ENCODE data around the gene HDGF. TPM values are rescaled to one million over a fixed set of nuclear protein-coding genes. Genes with fewer than 3 reads are reported as not detected.

The HDGF gene
- total RNA-seq, 1 donor from 2014 or later, result 280 TPM

DNA sequence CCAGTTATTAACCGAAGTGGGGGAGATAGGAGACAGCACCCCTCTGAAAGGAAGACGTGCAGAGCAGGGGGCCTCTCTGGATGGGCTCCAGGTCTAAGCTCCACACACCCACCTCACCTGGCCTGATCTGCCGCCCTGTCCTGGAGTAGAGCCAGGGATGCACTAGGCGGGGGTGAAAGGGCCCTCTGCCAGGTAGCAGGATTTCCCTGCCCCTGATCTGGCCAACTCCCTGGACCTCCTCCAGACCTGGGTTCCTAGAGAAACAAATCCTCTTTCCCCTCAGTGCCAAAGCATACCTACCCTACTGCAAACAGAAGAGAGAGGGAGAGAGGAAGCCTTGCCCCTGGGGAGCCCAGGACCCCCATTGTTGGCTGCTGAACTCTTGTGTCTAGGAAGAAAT, 48.1 kb downstream of the HDGF start:
- Mint-ChIP-seq H3K4me1 (ENCODE audit: low read depth) (peaks cover 33% of the 10 kb centered on the region), H3K27ac (no peak overlapping the region), H3K27me3 (peaks cover 10% of the 10 kb centered on the region), H3K36me3 (ENCODE audit: insufficient read depth) (peaks cover 7% of the 10 kb centered on the region), H3K9me3 (ENCODE audit: low read depth) (no peaks in the 10 kb centered on the region), H3K4me3 (ENCODE audit: low read depth) (peak overlapping the region; percentile 79)
- no peak for DNase-seq (ENCODE audit: low spot score, unreplicated experiment)
- TF ChIP-seq, protein P1, sequence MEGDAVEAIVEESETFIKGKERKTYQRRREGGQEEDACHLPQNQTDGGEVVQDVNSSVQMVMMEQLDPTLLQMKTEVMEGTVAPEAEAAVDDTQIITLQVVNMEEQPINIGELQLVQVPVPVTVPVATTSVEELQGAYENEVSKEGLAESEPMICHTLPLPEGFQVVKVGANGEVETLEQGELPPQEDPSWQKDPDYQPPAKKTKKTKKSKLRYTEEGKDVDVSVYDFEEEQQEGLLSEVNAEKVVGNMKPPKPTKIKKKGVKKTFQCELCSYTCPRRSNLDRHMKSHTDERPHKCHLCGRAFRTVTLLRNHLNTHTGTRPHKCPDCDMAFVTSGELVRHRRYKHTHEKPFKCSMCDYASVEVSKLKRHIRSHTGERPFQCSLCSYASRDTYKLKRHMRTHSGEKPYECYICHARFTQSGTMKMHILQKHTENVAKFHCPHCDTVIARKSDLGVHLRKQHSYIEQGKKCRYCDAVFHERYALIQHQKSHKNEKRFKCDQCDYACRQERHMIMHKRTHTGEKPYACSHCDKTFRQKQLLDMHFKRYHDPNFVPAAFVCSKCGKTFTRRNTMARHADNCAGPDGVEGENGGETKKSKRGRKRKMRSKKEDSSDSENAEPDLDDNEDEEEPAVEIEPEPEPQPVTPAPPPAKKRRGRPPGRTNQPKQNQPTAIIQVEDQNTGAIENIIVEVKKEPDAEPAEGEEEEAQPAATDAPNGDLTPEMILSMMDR (IDR thresholded peaks at IDR 0.05; ENCODE audit: unreplicated experiment), result no peak

DNA sequence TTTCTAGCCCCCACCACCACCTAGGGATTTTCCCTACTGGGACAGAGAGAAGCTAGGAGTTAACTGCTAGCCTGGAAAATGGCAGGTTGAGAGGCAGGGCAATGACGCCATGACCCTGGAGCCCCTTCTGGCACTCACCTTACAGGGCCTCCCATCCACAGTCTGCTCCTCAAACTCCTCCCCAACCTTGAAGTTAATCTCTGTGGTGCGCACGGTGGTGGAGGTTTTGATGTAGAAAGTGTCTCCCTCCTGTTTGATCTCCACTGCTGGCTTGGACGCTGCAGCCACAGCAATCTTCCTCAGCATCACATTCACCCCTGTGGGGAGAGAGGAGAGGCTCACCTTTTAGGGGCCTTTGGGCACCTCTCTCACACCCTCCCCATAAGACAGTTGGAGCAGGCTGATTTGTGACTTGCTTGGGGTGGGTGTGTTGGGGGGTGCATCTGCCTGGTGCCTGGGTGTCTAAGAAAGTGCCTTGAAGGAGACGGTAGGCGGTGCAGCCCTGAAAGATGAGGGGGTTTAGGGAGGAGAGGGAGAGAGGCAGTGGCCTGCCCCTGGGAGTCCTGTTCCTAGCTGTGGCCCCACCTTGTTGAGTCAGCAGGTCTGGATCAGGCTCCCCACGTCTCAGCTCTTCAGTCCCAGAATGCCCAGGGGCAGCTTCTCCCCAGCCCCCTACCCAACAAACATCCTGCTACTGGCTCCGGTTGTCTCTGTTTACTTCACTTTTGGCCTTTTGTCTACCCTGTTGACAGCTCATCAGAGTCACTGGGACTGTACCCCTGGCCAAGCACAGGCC, 50.5 kb downstream of the HDGF start:
- H3K4me3 Mint-ChIP-seq (ENCODE audit: low read depth), result no peak overlapping the region
- no peaks in the 10 kb centered on the region for H3K9me3 Mint-ChIP-seq (ENCODE audit: low read depth)
- no peak overlapping the region for H3K27ac Mint-ChIP-seq
- H3K36me3 Mint-ChIP-seq (ENCODE audit: insufficient read depth), result peaks cover 7% of the 10 kb centered on the region
- peaks cover 23% of the 10 kb centered on the region for H3K4me1 Mint-ChIP-seq (ENCODE audit: low read depth)
- H3K27me3 Mint-ChIP-seq, result peaks cover 17% of the 10 kb centered on the region
- DNase-seq (ENCODE audit: low spot score, unreplicated experiment), result no peak
- TF ChIP-seq, protein P1 (IDR thresholded peaks at IDR 0.05; ENCODE audit: unreplicated experiment), result no peak

- no peak for DNase-seq (ENCODE audit: low spot score, unreplicated experiment)
- Mint-ChIP-seq H3K27me3 (peaks cover 10% of the 10 kb centered on the region), H3K36me3 (ENCODE audit: insufficient read depth) (peaks cover 7% of the 10 kb centered on the region), H3K4me1 (ENCODE audit: low read depth) (peaks cover 21% of the 10 kb centered on the region), H3K4me3 (ENCODE audit: low read depth) (no peak overlapping the region), H3K9me3 (ENCODE audit: low read depth) (no peaks in the 10 kb centered on the region), H3K27ac (peak overlapping the region; percentile 82)
- TF ChIP-seq, protein P1 (IDR thresholded peaks at IDR 0.05; ENCODE audit: unreplicated experiment), result no peak
Observed at GRCh38 chr1:156698995-156699394, 52.5 kb downstream of the HDGF start.

- Mint-ChIP-seq H3K36me3 (ENCODE audit: insufficient read depth) (peaks cover 7% of the 10 kb centered on the region), H3K27ac (no peak overlapping the region), H3K9me3 (ENCODE audit: low read depth) (no peaks in the 10 kb centered on the region), H3K4me1 (ENCODE audit: low read depth) (peaks cover 25% of the 10 kb centered on the region), H3K4me3 (ENCODE audit: low read depth) (no peak overlapping the region), H3K27me3 (peaks cover 7% of the 10 kb centered on the region)
- TF ChIP-seq, protein P1 (IDR thresholded peaks at IDR 0.05; ENCODE audit: unreplicated experiment), result no peak
- DNase-seq (ENCODE audit: low spot score, unreplicated experiment), result no peak
Observed at GRCh38 chr1:156697481-156697880, 54.0 kb downstream of the HDGF start.

- Mint-ChIP-seq H3K27me3 (peaks cover 7% of the 10 kb centered on the region), H3K4me1 (ENCODE audit: low read depth) (peaks cover 32% of the 10 kb centered on the region), H3K9me3 (ENCODE audit: low read depth) (no peaks in the 10 kb centered on the region), H3K36me3 (ENCODE audit: insufficient read depth) (peaks cover 7% of the 10 kb centered on the region), H3K27ac (peak overlapping the region; percentile 46), H3K4me3 (ENCODE audit: low read depth) (no peak overlapping the region)
- no peak for DNase-seq (ENCODE audit: low spot score, unreplicated experiment)
- TF ChIP-seq, protein P1 (IDR thresholded peaks at IDR 0.05; ENCODE audit: unreplicated experiment), result no peak
Observed at GRCh38 chr1:156696755-156697154, 54.7 kb downstream of the HDGF start.
